ENCODE results near the gene PRTFDC1. TPM values are rescaled to one million over a fixed set of nuclear protein-coding genes. Genes with fewer than 3 reads are reported as not detected.
A peak's percentile ranks its signal among the peaks of the same experiment; 100 is the strongest.

The PRTFDC1 gene
- total and polyA plus RNA-seq, 2 of the 13 experiments (the other 11 are each of a cell fraction or from before 2014, with no cell fraction given): not detected

DNA sequence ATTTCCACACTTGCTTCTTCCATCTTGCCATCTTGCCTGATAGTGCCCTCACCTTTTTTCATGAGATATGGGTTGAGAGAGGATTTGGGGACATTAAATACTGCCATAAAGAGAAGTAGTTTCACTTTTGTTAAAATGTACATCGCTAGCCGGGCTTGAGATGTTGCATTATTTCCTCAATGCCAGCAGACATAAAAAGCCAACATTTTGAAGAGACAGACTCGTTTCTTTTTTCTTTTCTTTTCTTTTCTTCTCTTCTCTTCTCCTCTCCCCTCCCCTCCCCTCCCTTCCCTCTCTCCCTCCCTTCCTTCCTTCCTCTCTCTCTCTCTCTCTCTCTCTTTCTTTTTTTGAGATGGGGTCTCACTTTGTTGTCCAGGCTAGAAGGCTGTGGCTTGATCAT is 45.6 kb upstream of the PRTFDC1 start:
- no TSS peak for BruUV-seq (replicated peaks)
- Histone ChIP-seq H3K4me1 (ENCODE audit: insufficient read depth, low read length) (no peaks in the 10 kb centered on the region), H3K79me2 (ENCODE audit: insufficient read depth, low read length) (no peaks in the 10 kb centered on the region), H2AFZ (ENCODE audit: low read length) (no peak overlapping the region), H3K27me3 (ENCODE audit: control insufficient read depth in 1 of 2, insufficient read depth in 2 of 2, low read length in 2 of 2) (no peaks in the 10 kb centered on the region; a peak in 1 of 5 replicates), H3K4me3 (replicated peaks in 1 of 3; ENCODE audit: insufficient read depth in 1 of 3, low read depth in 2 of 3, low read length in 3 of 3) (no peak overlapping the region), H3K36me3 (replicated peaks in 1 of 2; ENCODE audit: control insufficient read depth in 1 of 2, insufficient read depth in 2 of 2, low read length in 2 of 2) (no peaks in the 10 kb centered on the region), H3K9me3 (ENCODE audit: low read length) (no peaks in the 10 kb centered on the region), H3K4me2 (ENCODE audit: low read depth, low read length) (no peak overlapping the region), H3K27ac (ENCODE audit: extremely low read length, insufficient read depth, low read length) (no peak overlapping the region), H4K20me1 (ENCODE audit: insufficient read depth, low read length) (no peaks in the 10 kb centered on the region), H3K9ac (ENCODE audit: insufficient read depth, low read depth, low read length) (no peak overlapping the region)
- DNase-seq (ENCODE audit: low spot score): no peak
- in situ Hi-C loops (cut with HindIII; ENCODE audit: extremely low pct_ligation_motif_present, low pct_unique_long_range_greater_than_20kb): loop anchor here (25.0 kb wide), 1 partner anchor 361 kb away; no protein-coding TSS in a partner anchor
- TF ChIP-seq FOSL1 (CRISPR knock-in tag; IDR thresholded peaks at IDR 0.05; ENCODE audit: borderline replicate concordance) (no peak), HNRNPK (IDR thresholded peaks at IDR 0.05; ENCODE audit: low read depth, low read length, poor library complexity, severe bottlenecking) (peak; percentile 68), PCBP2 (optimal IDR thresholded peaks at IDR 0.05; ENCODE audit: low read depth, low read length, poor library complexity, severe bottlenecking) (peak; percentile 72)
- 63% methylated on average over 3 of the region's 3 CpGs for WGBS (ENCODE audit: low lambda C conversion rate)
- FAIRE-seq: no peak
- intact Hi-C loops (cut with micrococcal nuclease; ENCODE audit: unreplicated experiment): no loop called here
- no peak for ATAC-seq
- CTCF ChIA-PET (ENCODE audit: low intra/inter-chr PET ratio, low total read pairs): no interaction called here
- POLR2A ChIA-PET: no interaction called here

DNA sequence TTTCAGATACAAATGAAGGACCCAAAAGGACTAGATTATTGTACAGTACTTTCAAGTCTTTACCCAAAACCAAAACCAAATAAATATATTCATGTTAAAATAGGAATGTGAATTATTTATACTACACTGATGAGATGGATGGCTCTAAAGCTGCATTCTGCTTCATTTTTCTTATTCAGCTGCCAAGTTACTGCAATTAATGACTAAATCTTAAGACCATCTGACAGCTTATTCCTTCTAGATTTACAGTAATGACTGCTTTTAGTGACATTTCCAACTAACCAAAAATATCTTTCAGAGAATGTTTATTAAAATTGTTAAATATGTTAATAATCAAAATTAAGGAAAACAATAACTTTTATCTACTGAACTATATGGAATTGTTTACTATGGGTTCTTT is 42.7 kb upstream of the PRTFDC1 start:
- BruUV-seq (replicated peaks): no TSS peak
- H3K27ac ChIP-seq (ENCODE audit: extremely low read length, insufficient read depth, low read length): no peak overlapping the region
- CTCF ChIA-PET (ENCODE audit: low intra/inter-chr PET ratio, low total read pairs): no interaction called here
- no peak overlapping the region for H2AFZ ChIP-seq (ENCODE audit: low read length)
- POLR2A ChIA-PET: no interaction called here
- no peak for TF ChIP-seq CENPX (CRISPR knock-in tag; IDR thresholded peaks at IDR 0.05)
- TF ChIP-seq ZNF501 (CRISPR knock-in tag; IDR thresholded peaks at IDR 0.05): no peak
- no peak for TF ChIP-seq SIX4 (CRISPR knock-in tag; IDR thresholded peaks at IDR 0.05)
- TF ChIP-seq, protein P1, sequence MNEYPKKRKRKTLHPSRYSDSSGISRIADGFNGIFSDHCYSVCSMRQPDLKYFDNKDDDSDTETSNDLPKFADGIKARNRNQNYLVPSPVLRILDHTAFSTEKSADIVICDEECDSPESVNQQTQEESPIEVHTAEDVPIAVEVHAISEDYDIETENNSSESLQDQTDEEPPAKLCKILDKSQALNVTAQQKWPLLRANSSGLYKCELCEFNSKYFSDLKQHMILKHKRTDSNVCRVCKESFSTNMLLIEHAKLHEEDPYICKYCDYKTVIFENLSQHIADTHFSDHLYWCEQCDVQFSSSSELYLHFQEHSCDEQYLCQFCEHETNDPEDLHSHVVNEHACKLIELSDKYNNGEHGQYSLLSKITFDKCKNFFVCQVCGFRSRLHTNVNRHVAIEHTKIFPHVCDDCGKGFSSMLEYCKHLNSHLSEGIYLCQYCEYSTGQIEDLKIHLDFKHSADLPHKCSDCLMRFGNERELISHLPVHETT (CRISPR knock-in tag; conservative IDR thresholded peaks at IDR 0.05): no peak
- TF ChIP-seq, protein P2, sequence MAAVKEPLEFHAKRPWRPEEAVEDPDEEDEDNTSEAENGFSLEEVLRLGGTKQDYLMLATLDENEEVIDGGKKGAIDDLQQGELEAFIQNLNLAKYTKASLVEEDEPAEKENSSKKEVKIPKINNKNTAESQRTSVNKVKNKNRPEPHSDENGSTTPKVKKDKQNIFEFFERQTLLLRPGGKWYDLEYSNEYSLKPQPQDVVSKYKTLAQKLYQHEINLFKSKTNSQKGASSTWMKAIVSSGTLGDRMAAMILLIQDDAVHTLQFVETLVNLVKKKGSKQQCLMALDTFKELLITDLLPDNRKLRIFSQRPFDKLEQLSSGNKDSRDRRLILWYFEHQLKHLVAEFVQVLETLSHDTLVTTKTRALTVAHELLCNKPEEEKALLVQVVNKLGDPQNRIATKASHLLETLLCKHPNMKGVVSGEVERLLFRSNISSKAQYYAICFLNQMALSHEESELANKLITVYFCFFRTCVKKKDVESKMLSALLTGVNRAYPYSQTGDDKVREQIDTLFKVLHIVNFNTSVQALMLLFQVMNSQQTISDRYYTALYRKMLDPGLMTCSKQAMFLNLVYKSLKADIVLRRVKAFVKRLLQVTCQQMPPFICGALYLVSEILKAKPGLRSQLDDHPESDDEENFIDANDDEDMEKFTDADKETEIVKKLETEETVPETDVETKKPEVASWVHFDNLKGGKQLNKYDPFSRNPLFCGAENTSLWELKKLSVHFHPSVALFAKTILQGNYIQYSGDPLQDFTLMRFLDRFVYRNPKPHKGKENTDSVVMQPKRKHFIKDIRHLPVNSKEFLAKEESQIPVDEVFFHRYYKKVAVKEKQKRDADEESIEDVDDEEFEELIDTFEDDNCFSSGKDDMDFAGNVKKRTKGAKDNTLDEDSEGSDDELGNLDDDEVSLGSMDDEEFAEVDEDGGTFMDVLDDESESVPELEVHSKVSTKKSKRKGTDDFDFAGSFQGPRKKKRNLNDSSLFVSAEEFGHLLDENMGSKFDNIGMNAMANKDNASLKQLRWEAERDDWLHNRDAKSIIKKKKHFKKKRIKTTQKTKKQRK (IDR thresholded peaks at IDR 0.05; ENCODE audit: low read length): no peak
- no peak for TF ChIP-seq ZSCAN31 (CRISPR knock-in tag; IDR thresholded peaks at IDR 0.05; ENCODE audit: low read depth)
- H3K9ac ChIP-seq (ENCODE audit: insufficient read depth, low read depth, low read length): no peak overlapping the region
- H4K20me1 ChIP-seq (ENCODE audit: insufficient read depth, low read length): no peaks in the 10 kb centered on the region
- H3K4me1 ChIP-seq (ENCODE audit: insufficient read depth, low read length): no peaks in the 10 kb centered on the region
- no peak overlapping the region for H3K4me3 ChIP-seq (replicated peaks in 1 of 3; ENCODE audit: insufficient read depth in 1 of 3, low read depth in 2 of 3, low read length in 3 of 3)
- ATAC-seq: no peak
- no peaks in the 10 kb centered on the region for H3K79me2 ChIP-seq (ENCODE audit: insufficient read depth, low read length)
- no peak for DNase-seq (ENCODE audit: low spot score)
- intact Hi-C loops (cut with micrococcal nuclease; ENCODE audit: unreplicated experiment): no loop called here
- H3K9me3 ChIP-seq (ENCODE audit: low read length): no peaks in the 10 kb centered on the region
- H3K27me3 ChIP-seq (ENCODE audit: control insufficient read depth in 1 of 2, insufficient read depth in 2 of 2, low read length in 2 of 2): no peaks in the 10 kb centered on the region; a peak in 2 of 5 replicates
- no peaks in the 10 kb centered on the region for H3K36me3 ChIP-seq (replicated peaks in 1 of 2; ENCODE audit: control insufficient read depth in 1 of 2, insufficient read depth in 2 of 2, low read length in 2 of 2)
- in situ Hi-C loops (cut with HindIII; ENCODE audit: extremely low pct_ligation_motif_present, low pct_unique_long_range_greater_than_20kb): loop anchor here (25.0 kb wide), 1 partner anchor 358 kb away; no protein-coding TSS in a partner anchor
- no peak for FAIRE-seq
- H3K4me2 ChIP-seq (ENCODE audit: low read depth, low read length): no peak overlapping the region
